Measurements from ENCODE around the gene CTNNA2. TPM values are rescaled to one million over a fixed set of nuclear protein-coding genes. Genes with fewer than 3 reads are reported as not detected.
A peak's percentile ranks its signal among the peaks of the same experiment; 100 is the strongest.

The CTNNA2 gene
- 0.01 TPM for polyA plus RNA-seq (2013, experiment 1 of 2)
- polyA plus RNA-seq (2013, experiment 2 of 2) = 0.08 TPM

DNA sequence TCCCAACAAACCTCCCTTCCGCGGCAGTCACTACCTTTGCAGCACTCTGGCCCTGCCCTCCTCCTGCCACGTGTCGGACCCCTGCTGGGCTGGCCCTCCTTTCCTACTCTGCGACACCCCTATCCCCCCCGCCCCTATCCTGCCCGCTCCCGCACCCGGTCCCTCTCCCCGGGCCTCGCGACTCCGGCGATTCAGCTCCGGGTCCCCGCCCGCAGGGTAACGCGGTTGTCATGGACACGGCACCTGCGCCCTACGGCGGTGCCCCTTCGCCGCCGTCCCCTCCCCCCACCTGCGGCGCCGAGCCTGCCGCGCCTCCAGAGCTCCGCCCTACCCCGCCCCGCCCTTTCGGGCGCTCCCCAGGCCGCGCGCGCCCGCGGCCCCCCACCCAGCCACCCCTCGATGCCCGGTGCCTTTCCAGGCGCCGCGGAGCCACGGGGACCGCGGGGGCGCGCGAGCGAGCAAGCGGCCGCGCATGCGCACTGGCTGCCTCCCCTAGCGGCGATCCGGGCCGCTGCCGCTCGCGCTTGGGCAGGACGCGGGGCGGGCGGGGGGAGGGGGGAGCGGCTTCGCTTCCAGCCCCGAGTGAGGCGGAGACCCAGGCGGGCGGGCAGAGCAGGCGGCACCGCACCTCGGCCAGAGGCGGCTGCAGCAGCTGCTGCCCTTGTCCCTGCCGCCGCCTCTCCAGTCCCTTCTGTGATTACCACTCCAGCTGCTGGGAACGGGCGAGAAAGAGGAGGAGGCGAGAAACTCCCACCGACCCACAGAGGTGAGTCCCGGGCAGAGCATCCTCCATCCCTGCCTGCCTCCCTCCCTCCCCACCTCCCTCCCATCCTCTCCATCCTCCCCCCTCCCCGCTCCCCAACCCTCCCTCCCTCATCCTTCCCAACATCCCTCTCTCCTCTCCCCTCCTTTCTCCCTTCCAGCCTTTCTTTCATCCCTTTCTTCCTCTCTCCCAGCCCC is at the start of gene CTNNA2:
CTNNA2 (plus strand) TSS at position 610 of the 960 bp plus-strand sequence.
- Histone ChIP-seq H4K91ac (ENCODE audit: low read length) (no peak within 1 kb of the TSS), H3K79me1 (replicated peaks; ENCODE audit: low read length, poor library complexity, severe bottlenecking) (no peaks in the 10 kb centered on the region), H3K4ac (ENCODE audit: low read depth in 1 of 2, low read length in 2 of 2) (no peak within 1 kb of the TSS), H3K4me2 (ENCODE audit: low read length, poor library complexity, severe bottlenecking) (peak within 1 kb of the TSS; percentile 79), H2BK12ac (ENCODE audit: low read length in 2 of 2) (no peak within 1 kb of the TSS), H2BK120ac (ENCODE audit: low read depth, low read length) (no peak within 1 kb of the TSS), H3K27ac (ENCODE audit: low read length, poor library complexity, severe bottlenecking) (no peak within 1 kb of the TSS), H4K8ac (ENCODE audit: low read length) (no peak within 1 kb of the TSS), H2BK15ac (ENCODE audit: low read depth, poor library complexity, severe bottlenecking) (no peak within 1 kb of the TSS), H3K4me1 (ENCODE audit: control insufficient read depth, insufficient read depth, low read depth, low read length) (peaks cover 8% of the 10 kb centered on the region), H3K14ac (ENCODE audit: low read length in 2 of 2) (no peak within 1 kb of the TSS), H3K23ac (ENCODE audit: low read length in 2 of 2) (no peak within 1 kb of the TSS), H2AK5ac (ENCODE audit: low read length, severe bottlenecking) (no peak within 1 kb of the TSS), H3K4me3 (ENCODE audit: insufficient read depth in 1 of 2, low read depth in 1 of 2, low read length in 2 of 2) (peak within 1 kb of the TSS in 1 of 2 experiments; percentile 60), H3K27me3 (ENCODE audit: control insufficient read depth in 1 of 2, insufficient read depth in 1 of 2, low read length in 2 of 2) (peaks cover 5 to 16% of the 10 kb centered on the region in 2 experiments), H3K18ac (ENCODE audit: low read depth in 1 of 2, low read length in 2 of 2) (no peak within 1 kb of the TSS), H2BK5ac (ENCODE audit: low read depth, low read length, poor library complexity, severe bottlenecking) (no peak within 1 kb of the TSS), H3K36me3 (ENCODE audit: control insufficient read depth in 1 of 2, insufficient read depth in 2 of 2, low read depth in 1 of 2, low read length in 2 of 2) (no peaks in the 10 kb centered on the region), H3K9me3 (ENCODE audit: control insufficient read depth, low read length) (no peaks in the 10 kb centered on the region), H3K9ac (ENCODE audit: low read length) (no peak within 1 kb of the TSS), H2AFZ (ENCODE audit: low read depth, low read length) (no peak within 1 kb of the TSS)
- peak; percentile 32 for DNase-seq
- 2% methylated on average over 69 of the region's 87 CpGs for WGBS

DNA sequence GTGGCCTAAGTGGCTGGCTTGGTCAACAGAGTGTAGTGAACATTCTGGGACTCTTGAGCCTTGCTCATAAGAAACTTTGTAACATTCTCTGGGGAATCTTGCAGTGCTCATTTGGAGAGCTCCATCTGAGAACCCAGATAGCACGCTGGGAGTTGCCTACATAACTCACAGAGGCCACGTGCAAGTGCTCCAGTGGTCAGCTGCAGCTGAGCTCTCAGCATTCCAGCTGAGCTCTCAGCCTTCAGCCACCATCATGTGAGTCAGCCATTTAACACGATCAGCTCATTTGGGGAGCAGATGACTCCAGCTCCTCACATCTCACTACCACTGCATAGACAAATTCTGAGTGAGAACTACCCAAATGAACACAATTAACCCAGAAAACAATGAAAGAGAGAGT is 25.5 kb upstream of the CTNNA2 start:
- Histone ChIP-seq H2BK12ac (ENCODE audit: low read length in 2 of 2) (no peak overlapping the region), H2AFZ (ENCODE audit: low read depth, low read length) (no peak overlapping the region), H2BK5ac (ENCODE audit: low read depth, low read length, poor library complexity, severe bottlenecking) (no peak overlapping the region), H4K91ac (ENCODE audit: low read length) (no peak overlapping the region), H2AK5ac (ENCODE audit: low read length, severe bottlenecking) (no peak overlapping the region), H3K4me2 (ENCODE audit: low read length, poor library complexity, severe bottlenecking) (no peak overlapping the region), H3K18ac (ENCODE audit: low read depth in 1 of 2, low read length in 2 of 2) (no peak overlapping the region), H3K4ac (ENCODE audit: low read depth in 1 of 2, low read length in 2 of 2) (no peak overlapping the region), H3K14ac (ENCODE audit: low read length in 2 of 2) (no peak overlapping the region), H4K8ac (ENCODE audit: low read length) (no peak overlapping the region), H3K27ac (ENCODE audit: low read length, poor library complexity, severe bottlenecking) (no peak overlapping the region), H3K9ac (ENCODE audit: low read length) (no peak overlapping the region), H3K23ac (ENCODE audit: low read length in 2 of 2) (no peak overlapping the region), H3K4me3 (ENCODE audit: insufficient read depth in 1 of 2, low read depth in 1 of 2, low read length in 2 of 2) (no peak overlapping the region), H2BK15ac (ENCODE audit: low read depth, poor library complexity, severe bottlenecking) (no peak overlapping the region), H3K9me3 (ENCODE audit: control insufficient read depth, low read length) (peaks cover 2% of the 10 kb centered on the region), H3K79me1 (replicated peaks; ENCODE audit: low read length, poor library complexity, severe bottlenecking) (no peaks in the 10 kb centered on the region), H3K36me3 (ENCODE audit: control insufficient read depth in 1 of 2, insufficient read depth in 2 of 2, low read depth in 1 of 2, low read length in 2 of 2) (no peaks in the 10 kb centered on the region), H2BK120ac (ENCODE audit: low read depth, low read length) (no peak overlapping the region), H3K4me1 (ENCODE audit: control insufficient read depth, insufficient read depth, low read depth, low read length) (no peaks in the 10 kb centered on the region), H3K27me3 (ENCODE audit: control insufficient read depth in 1 of 2, insufficient read depth in 1 of 2, low read length in 2 of 2) (no peaks in the 10 kb centered on the region)
- no peak for DNase-seq
- 41% methylated on average over 2 of the region's 3 CpGs for WGBS

DNA sequence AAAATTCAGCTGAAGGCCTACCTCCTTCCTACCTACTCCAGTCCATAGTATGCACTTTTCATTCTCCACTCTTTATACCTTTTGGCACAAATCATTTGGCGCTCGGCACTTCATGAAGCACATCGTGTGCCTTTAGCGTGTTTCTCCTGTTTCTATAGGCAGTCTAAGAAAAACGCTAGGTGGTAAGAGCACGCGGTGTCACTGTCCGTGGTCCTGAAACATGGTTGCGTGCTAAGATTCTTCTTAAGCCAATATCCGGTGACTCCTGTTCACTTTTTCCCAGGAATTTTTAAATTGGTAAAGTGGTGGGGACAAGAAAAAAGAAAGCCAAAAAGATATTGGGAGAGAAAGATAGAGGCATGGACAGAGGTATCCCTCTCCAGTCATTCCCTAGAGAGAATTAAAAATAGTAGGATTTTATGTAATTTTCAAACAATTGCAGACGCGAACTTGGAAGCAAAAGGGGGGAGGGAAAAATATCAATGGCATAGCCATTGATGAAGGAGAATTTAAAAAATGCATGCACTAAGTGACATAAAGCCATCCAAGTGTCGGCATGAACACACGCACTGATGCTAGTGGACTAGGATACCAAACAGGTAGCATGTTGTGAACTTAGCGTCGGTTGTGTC is 1.4 kb upstream of the CTNNA2 start:
- H4K91ac ChIP-seq (ENCODE audit: low read length) = no peak overlapping the region
- no peaks in the 10 kb centered on the region for H3K9me3 ChIP-seq (ENCODE audit: control insufficient read depth, low read length)
- no peak overlapping the region for H4K8ac ChIP-seq (ENCODE audit: low read length)
- H3K18ac ChIP-seq (ENCODE audit: low read depth in 1 of 2, low read length in 2 of 2) = no peak overlapping the region
- H3K14ac ChIP-seq (ENCODE audit: low read length in 2 of 2) = no peak overlapping the region
- no peak overlapping the region for H3K23ac ChIP-seq (ENCODE audit: low read length in 2 of 2)
- no peaks in the 10 kb centered on the region for H3K79me1 ChIP-seq (replicated peaks; ENCODE audit: low read length, poor library complexity, severe bottlenecking)
- no peak overlapping the region for H3K4me3 ChIP-seq (ENCODE audit: insufficient read depth in 1 of 2, low read depth in 1 of 2, low read length in 2 of 2)
- peaks cover 5 to 16% of the 10 kb centered on the region in 2 experiments for H3K27me3 ChIP-seq (ENCODE audit: control insufficient read depth in 1 of 2, insufficient read depth in 1 of 2, low read length in 2 of 2)
- peaks cover 8% of the 10 kb centered on the region for H3K4me1 ChIP-seq (ENCODE audit: control insufficient read depth, insufficient read depth, low read depth, low read length)
- no peak overlapping the region for H3K9ac ChIP-seq (ENCODE audit: low read length)
- no peak overlapping the region for H2BK15ac ChIP-seq (ENCODE audit: low read depth, poor library complexity, severe bottlenecking)
- no peaks in the 10 kb centered on the region for H3K36me3 ChIP-seq (ENCODE audit: control insufficient read depth in 1 of 2, insufficient read depth in 2 of 2, low read depth in 1 of 2, low read length in 2 of 2)
- H2AFZ ChIP-seq (ENCODE audit: low read depth, low read length) = no peak overlapping the region
- H3K4ac ChIP-seq (ENCODE audit: low read depth in 1 of 2, low read length in 2 of 2) = no peak overlapping the region
- H3K27ac ChIP-seq (ENCODE audit: low read length, poor library complexity, severe bottlenecking) = no peak overlapping the region
- WGBS = 30% methylated on average over 16 of the region's 16 CpGs
- no peak overlapping the region for H2BK12ac ChIP-seq (ENCODE audit: low read length in 2 of 2)
- no peak overlapping the region for H3K4me2 ChIP-seq (ENCODE audit: low read length, poor library complexity, severe bottlenecking)
- no peak overlapping the region for H2BK5ac ChIP-seq (ENCODE audit: low read depth, low read length, poor library complexity, severe bottlenecking)
- no peak overlapping the region for H2BK120ac ChIP-seq (ENCODE audit: low read depth, low read length)
- H2AK5ac ChIP-seq (ENCODE audit: low read length, severe bottlenecking) = no peak overlapping the region
- peak; percentile 49 for DNase-seq

DNA sequence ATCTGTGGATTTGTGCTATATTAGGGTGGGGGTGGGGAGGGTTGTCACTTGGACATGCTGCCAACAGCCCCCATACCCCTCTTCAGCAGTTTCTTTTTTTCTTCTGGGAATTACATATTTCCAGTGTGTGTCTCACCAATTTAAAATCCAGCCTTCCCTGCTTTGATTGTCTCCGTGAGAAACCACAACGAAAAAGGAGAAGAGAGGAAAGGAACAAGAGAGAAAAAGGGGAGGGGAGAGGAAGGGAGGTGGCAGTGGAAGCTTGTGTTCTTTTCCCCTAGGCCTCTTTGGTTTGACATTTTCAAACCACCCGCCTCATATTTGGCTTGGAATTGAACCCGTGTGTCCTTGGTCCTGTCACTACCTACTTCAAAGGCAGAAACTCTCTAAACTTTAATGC is 860 bp downstream of the CTNNA2 start:
- Histone ChIP-seq H3K27ac (ENCODE audit: low read length, poor library complexity, severe bottlenecking) (no peak overlapping the region), H2AK5ac (ENCODE audit: low read length, severe bottlenecking) (no peak overlapping the region), H3K4me2 (ENCODE audit: low read length, poor library complexity, severe bottlenecking) (no peak overlapping the region), H3K27me3 (ENCODE audit: control insufficient read depth in 1 of 2, insufficient read depth in 1 of 2, low read length in 2 of 2) (peaks cover 5 to 16% of the 10 kb centered on the region in 2 experiments), H3K4ac (ENCODE audit: low read depth in 1 of 2, low read length in 2 of 2) (no peak overlapping the region), H3K9me3 (ENCODE audit: control insufficient read depth, low read length) (no peaks in the 10 kb centered on the region), H3K23ac (ENCODE audit: low read length in 2 of 2) (no peak overlapping the region), H2BK15ac (ENCODE audit: low read depth, poor library complexity, severe bottlenecking) (no peak overlapping the region), H2BK120ac (ENCODE audit: low read depth, low read length) (no peak overlapping the region), H3K4me3 (ENCODE audit: insufficient read depth in 1 of 2, low read depth in 1 of 2, low read length in 2 of 2) (no peak overlapping the region), H3K36me3 (ENCODE audit: control insufficient read depth in 1 of 2, insufficient read depth in 2 of 2, low read depth in 1 of 2, low read length in 2 of 2) (no peaks in the 10 kb centered on the region), H4K8ac (ENCODE audit: low read length) (no peak overlapping the region), H2AFZ (ENCODE audit: low read depth, low read length) (no peak overlapping the region), H3K14ac (ENCODE audit: low read length in 2 of 2) (no peak overlapping the region), H3K79me1 (replicated peaks; ENCODE audit: low read length, poor library complexity, severe bottlenecking) (no peaks in the 10 kb centered on the region), H3K4me1 (ENCODE audit: control insufficient read depth, insufficient read depth, low read depth, low read length) (peaks cover 8% of the 10 kb centered on the region), H3K9ac (ENCODE audit: low read length) (no peak overlapping the region), H4K91ac (ENCODE audit: low read length) (no peak overlapping the region), H2BK5ac (ENCODE audit: low read depth, low read length, poor library complexity, severe bottlenecking) (no peak overlapping the region), H2BK12ac (ENCODE audit: low read length in 2 of 2) (no peak overlapping the region), H3K18ac (ENCODE audit: low read depth in 1 of 2, low read length in 2 of 2) (no peak overlapping the region)
- 69% methylated on average over 4 of the region's 4 CpGs for WGBS
- no peak for DNase-seq
